Activated CD4-positive, CD25-positive, alpha-beta regulatory T cell treated with anti-CD3 and anti-CD28 coated beads, Interleukin-2, amount 50 U/mL, for 72 hours (primary cell): Measurements from ENCODE around the gene EPHA4.
A peak's percentile ranks its signal among the peaks of the same experiment; 100 is the strongest.

Source experiments
- DNase-seq: peaks from one replicate; pipeline ENCODE4 v3.0.0; 2021

The EPHA4 gene

GRCh38 chr2:221572219-221572820 is at the start of gene EPHA4:
Gene EPHA4, minus strand, starts transcription at chr2:221572304. Its CDS starts 56 bp downstream, at chr2:221572248.
- peak; percentile 84 for DNase-seq

DNA sequence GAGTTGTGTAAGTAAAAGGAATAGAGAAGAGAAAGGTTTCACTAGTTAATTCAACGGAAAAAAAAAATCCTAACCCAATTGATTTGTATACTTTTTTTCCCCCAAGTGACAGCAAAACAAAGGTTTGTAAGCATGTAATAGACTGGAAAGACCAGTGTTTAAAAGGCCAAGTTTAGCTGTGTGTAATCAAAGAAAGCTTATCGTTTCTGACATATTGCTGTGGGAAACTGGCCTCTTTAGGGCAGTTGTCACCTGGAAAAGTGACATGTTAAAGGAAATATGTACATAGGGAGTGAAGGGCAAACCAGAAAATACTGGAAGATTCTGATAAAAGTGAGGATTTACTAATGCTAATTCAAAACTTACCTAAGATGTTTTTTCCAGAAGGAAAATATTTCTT is 45.9 kb upstream of the EPHA4 start:
- no peak for DNase-seq

DNA sequence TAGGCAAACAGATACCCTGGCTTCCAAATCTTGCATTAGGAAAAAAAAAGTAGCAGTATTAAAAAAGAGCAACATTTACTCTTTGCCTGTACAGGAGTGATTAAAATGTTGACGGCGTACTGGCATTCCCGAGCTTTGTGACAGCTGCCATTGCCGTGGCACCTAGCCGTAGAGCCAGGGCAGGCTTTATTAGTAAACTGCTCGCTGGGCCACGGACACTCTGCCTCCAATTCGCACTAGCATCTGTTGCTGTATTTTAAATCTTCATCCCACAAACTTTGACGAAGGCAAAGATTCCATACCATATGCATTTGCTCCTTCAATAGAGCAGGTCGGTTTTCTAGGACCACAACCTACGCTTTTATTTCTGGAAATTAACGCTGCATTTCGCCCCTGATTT is 44.5 kb upstream of the EPHA4 start:
- no peak for DNase-seq

- no peak for DNase-seq
Measured at GRCh38 chr2:221614274-221614673, 42.2 kb upstream of the EPHA4 start.

DNA sequence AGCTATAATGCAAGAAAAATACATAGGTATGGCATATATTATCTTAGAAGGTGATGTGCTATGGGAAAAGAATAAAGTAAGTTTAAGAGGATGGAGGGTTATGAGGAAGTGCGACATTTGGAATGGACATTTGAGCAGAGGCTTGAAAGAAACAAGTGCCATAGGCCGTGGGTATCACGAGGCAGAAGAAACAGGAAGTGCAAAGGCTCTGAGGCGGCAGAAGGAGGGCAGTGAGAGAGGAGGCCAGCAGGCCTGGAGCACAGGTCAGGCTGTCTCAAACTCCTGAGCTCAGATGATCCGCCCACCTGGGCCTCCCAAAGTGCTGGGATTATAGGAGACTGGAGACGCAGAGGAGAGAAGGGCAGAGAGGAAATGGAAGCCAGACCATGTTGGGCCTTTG is 40.7 kb upstream of the EPHA4 start:
- no peak for DNase-seq

GRCh38 chr2:221612161-221612560 is 40.1 kb upstream of the EPHA4 start:
- no peak for DNase-seq

GRCh38 chr2:221610675-221611074 is 38.6 kb upstream of the EPHA4 start:
- no peak for DNase-seq

GRCh38 chr2:221610255-221610654 is 38.2 kb upstream of the EPHA4 start:
- no peak for DNase-seq

DNA sequence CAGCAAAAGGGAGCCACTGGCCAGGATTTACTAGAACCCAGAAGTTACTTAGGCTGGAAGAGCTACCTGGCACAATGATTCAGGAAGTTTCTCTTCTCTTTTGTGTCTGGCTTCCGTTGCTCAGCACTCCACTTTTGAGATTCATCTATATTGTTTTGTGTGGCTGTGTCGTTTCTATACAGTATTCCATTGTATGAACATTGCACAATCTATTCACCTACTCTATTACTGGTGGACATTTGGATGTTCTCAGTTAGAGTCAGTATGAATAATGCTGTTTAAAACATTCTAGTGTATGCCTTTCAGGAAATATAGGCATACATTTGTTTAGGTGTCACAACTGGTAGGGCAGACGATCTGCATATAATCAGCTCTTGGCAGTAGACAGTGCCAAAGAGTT is 36.3 kb upstream of the EPHA4 start:
- no peak for DNase-seq

GRCh38 chr2:221606424-221606823 is 34.3 kb upstream of the EPHA4 start:
- no peak for DNase-seq

GRCh38 chr2:221605751-221606240 is 33.7 kb upstream of the EPHA4 start:
- DNase-seq, result no peak

- no peak for DNase-seq
Measured at GRCh38 chr2:221602938-221603337, 30.8 kb upstream of the EPHA4 start.

GRCh38 chr2:221601376-221601775 is 29.3 kb upstream of the EPHA4 start:
- no peak for DNase-seq

DNA sequence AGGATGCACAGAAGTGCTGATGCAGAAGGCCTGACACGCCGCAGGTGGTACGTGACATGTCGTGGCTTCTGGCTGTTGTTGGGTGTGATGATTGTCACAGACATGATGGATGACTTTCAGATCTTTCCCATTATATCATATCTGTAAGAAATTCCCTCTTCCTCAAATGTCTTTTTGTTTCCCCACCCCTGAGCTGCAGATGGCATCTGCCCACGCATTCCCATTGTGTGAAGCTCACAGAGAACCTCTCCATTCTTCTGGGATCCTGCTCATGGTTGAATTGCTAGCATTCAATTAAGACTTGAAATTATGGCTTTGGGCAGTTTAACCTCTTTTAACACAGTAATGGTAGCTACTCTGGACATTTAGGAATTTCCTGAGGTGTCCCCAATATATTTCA is 28.3 kb upstream of the EPHA4 start:
- DNase-seq, result no peak

DNA sequence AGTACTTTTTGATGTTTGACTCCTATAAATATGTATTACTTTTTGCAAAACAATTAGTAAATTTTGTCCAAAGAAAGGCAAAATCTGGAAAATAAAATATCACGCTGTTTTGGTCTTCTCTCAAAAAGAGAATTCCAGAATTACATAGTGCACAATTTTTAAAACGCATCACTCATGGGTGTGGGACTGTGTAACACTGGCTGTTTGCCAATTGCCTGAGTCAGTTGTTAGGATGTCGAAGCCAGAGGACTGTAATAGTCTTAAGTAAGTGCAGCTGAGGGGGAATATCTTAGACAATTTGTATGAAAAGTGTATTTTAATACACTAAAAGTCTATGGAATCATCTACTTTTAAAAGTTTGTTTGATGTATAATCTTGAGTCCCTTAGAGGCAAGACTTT is 24.1 kb upstream of the EPHA4 start:
- no peak for DNase-seq

DNA sequence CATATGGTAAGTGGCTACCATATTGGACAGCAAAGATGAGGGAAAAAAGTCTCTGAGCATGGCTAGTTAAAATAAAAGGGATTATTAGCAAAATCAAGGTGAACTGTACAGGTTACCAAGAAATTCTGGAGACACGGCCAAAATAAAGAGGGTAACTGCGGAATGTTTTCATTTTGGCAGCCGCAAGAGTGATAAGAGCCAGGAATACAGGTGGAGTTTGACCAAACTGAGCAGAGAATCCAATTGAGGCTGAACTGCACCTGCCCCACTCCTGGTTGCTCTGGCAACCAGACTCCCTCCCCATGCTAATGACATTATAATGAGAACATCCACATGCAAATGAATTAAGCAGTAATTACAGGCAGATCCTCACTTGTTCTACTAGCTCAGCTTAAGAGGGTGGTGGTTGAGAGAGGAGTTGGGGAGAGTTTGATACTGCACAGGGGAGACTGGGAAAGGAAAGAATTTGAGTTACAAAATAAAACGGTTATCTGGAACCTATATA is 18.8 kb upstream of the EPHA4 start:
- no peak for DNase-seq

DNA sequence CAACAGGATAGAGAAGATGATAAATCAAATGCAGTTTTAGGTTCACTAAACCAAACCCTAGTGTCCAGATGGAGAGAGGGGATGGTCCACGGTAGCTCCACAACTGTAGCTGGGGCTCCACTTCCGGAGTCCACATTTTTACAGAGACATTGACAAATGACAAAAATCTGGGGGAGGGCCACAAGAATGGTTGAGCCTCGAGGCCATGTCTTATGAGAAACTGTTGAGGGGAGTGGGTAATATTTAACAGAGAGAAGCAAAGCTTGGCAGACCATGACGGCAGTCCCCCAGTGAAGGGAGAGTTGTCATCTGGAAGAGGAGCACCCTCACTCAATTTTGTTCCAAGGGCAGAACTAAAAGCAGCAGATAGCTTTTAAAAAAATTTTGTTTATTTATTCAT is 17.6 kb upstream of the EPHA4 start:
- no peak for DNase-seq

GRCh38 chr2:221588306-221588985 is 16.3 kb upstream of the EPHA4 start:
- no peak for DNase-seq

DNA sequence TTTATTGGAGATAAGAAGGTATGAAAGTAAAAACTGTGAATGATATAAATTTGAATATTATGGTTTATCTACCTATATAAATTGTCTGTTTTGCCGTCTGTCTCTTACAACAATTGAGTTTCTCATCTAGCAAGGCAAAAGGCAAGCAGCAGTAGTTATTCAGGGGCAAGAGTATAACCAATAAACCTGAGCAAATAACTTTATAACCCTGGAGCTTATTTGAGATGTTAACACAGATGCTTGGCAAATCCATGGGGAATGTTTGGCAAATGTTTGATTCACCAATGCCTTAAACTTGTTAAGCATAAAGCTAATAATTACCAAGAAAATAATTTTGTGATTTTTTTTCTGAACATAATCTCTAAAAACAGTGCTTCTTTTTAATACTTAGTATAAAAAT is 9.9 kb upstream of the EPHA4 start:
- DNase-seq, result no peak

DNA sequence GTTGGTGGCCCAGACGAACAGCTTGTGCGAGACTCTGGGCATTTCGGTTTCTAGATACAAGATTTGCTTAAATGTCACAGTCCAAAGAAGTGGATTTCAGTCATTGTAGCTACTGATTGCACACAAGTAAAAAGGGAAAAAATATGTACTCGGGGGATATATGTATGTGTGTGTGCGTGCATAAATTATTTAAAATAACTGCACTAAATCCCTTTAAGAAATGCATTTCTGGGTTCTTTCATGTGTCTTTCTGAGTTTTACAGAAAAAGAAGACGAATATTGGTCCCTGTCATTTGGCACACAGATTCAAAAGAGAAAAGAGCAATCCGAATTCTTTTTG is 2.1 kb upstream of the EPHA4 start:
- DNase-seq, result no peak

DNA sequence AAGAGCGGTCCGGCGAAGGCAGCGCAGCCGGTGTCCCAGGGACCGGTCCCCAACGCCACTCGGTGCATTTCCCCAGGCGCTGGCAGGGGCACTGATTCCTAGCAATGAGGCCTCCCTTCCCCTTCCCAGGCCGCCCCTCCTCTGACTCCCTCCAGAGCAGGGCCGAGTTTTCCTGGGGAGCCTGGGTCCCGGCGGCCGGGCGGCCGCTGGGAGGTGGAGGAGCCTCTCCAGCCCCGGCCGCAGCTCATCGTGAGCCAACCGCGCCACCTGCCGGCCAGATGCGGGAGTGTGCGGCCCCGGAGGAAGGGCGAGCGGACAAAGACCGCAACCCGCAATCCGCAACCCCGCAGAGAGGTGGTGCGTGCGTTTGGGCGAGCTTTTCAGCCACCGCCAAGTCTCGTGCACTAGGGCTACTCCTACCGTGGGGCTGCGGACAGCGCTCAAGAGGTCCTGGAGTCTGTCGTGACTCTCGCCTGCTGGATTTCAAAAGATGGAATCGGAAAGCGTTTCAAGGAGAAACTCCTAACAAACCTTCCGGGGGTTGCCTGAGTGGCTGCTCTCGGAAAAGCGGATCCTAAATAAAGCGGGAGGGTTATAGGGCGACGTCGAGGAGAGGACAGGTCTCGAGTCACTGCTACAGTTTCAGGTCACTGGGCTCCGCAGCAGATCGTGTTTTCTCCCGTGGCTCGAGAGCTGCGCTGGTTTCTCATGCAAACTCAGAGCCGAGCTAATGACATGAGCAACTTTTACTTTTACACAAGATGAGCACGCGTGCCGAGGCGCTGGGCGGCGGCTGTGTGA is 1.5 kb upstream of the EPHA4 start:
- DNase-seq, result peak; percentile 90

GRCh38 chr2:221572821-221573429 is 821 bp upstream of the EPHA4 start:
- DNase-seq, result peak; percentile 49

- no peak for DNase-seq
Measured at GRCh38 chr2:221571551-221572218, 419 bp downstream of the EPHA4 start.
